HepG2 (cell line): ENCODE results near the gene ELF1. TPM values are rescaled to one million over a fixed set of nuclear protein-coding genes. Genes with fewer than 3 reads are reported as not detected.
"Not testable (repeated sequence)": the region's sequence is repeated elsewhere in the genome, so short reads cannot be mapped to it uniquely, and the experiment has no call there.

Source experiments
- ATAC-seq: fragments of 200-7000 bp; cut with Tn5 transposase; 3 replicates; pipeline ENCODE4 v1.9.1; 2020; ENCODE audit warnings: mild to moderate bottlenecking, moderate library complexity
- BruUV-seq: library from RNA; stranded (reverse); fragments of 400-500 nt; replicated peaks from 2 replicates; lab custom pipeline; 2021; lab: Mats Ljungman, UMichigan
- CTCF ChIA-PET: fragments of 300-600 bp; formaldehyde crosslinking; extraction: SDS; loops from one replicate; lab custom pipeline; 2021; ENCODE audit warnings: low total read pairs, inconsistent platforms, low intra/inter-chr PET ratio; lab: Yijun Ruan, JAX
- POLR2A ChIA-PET: fragments of 350-600 bp; sonication (Branson Sonifier 250); formaldehyde crosslinking; loops from one replicate; lab custom pipeline; 2020; ENCODE audit warnings: antibody characterized with exemption, inconsistent platforms; lab: Yijun Ruan, JAX
- DNase-seq: peaks from one replicate; pipeline ENCODE4 v3.0.0-alpha.2; 2015; ENCODE audit warnings: low spot score
- FAIRE-seq: peaks from 3 replicates; lab custom pipeline; 2011; peaks lifted over from hg19 to GRCh38; lab: Jason Lieb, UNC
- H2AFZ ChIP-seq: one replicate; pipeline ENCODE4 v1.6.1; 2011; ENCODE audit warnings: low read length, inconsistent platforms
- H3K27ac ChIP-seq: fragments of 300-600 bp; 3 replicates; pipeline ENCODE4 v1.8.0; 2011; ENCODE audit warnings: mixed run types, mild to moderate bottlenecking, mixed read lengths, low read length, inconsistent platforms; ENCODE audit not compliant: insufficient read depth; ENCODE audit errors: extremely low read length
- H3K27me3 ChIP-seq, 2 experiments: fragments of 200-600 bp in 1 of 2; 2 replicates in 1 of 2; 3 replicates in 1 of 2; pipeline versions ENCODE4 v1.6.0 to v1.8.0; 2011; ENCODE audit warnings: low read length in 2 of 2, mild to moderate bottlenecking in 2 of 2, moderate library complexity in 2 of 2, inconsistent platforms in 1 of 2; ENCODE audit not compliant: insufficient read depth in 2 of 2, control insufficient read depth in 1 of 2
- H3K36me3 ChIP-seq, 2 experiments: fragments of 200-600 bp in 1 of 2; replicated peaks in 1 of 2; 2 replicates in 1 of 2; 3 replicates in 1 of 2; pipeline versions ENCODE4 v1.5.1 to v1.8.0; 2011; ENCODE audit warnings: low read length in 2 of 2, inconsistent platforms in 1 of 2; ENCODE audit not compliant: insufficient read depth in 2 of 2, control insufficient read depth in 1 of 2
- H3K4me1 ChIP-seq: 2 replicates; pipeline ENCODE4 v1.5.1; 2012; ENCODE audit warnings: low read length, inconsistent platforms; ENCODE audit not compliant: insufficient read depth
- H3K4me2 ChIP-seq: 2 replicates; pipeline ENCODE4 v1.6.0; 2011; ENCODE audit warnings: low read depth, low read length, inconsistent platforms
- H3K4me3 ChIP-seq, 3 experiments: fragments of 200-600 bp in 1 of 3; sonication (generic), shearing (Covaris generic) in 1 of 3; replicated peaks in 1 of 3; 2 replicates each; pipeline ENCODE4 v1.5.1; 2011 to 2016; ENCODE audit warnings: low read length in 3 of 3, inconsistent platforms in 2 of 3, low read depth in 2 of 3, mild to moderate bottlenecking in 2 of 3, control low read depth in 1 of 3, mixed read lengths in 1 of 3; ENCODE audit not compliant: insufficient read depth in 1 of 3
- H3K79me2 ChIP-seq: one replicate; pipeline ENCODE4 v1.6.1; 2011; ENCODE audit warnings: low read length, inconsistent platforms; ENCODE audit not compliant: insufficient read depth
- H3K9ac ChIP-seq: 2 replicates; pipeline ENCODE4 v1.6.0; 2011; ENCODE audit warnings: mild to moderate bottlenecking, low read depth, low read length, inconsistent platforms; ENCODE audit not compliant: insufficient read depth
- H3K9me3 ChIP-seq: 2 replicates; pipeline ENCODE4 v1.5.1; 2012; ENCODE audit warnings: mild to moderate bottlenecking, low read length
- H4K20me1 ChIP-seq: 2 replicates; pipeline ENCODE4 v1.6.0; 2011; ENCODE audit warnings: inconsistent platforms, mild to moderate bottlenecking, low read length, moderate library complexity; ENCODE audit not compliant: insufficient read depth
- NR2F2 ChIP-seq: IDR thresholded peaks from 2 replicates; pipeline ENCODE4 v1.6.1; 2012; ENCODE audit warnings: low read depth, inconsistent platforms, borderline replicate concordance
- ZNF24 ChIP-seq: fragments of 450-650 bp; IDR thresholded peaks from 2 replicates; pipeline ENCODE4 v1.6.1; 2017; ENCODE audit warnings: antibody characterized with exemption, mild to moderate bottlenecking
- WGBS: methylation state at CpG from one replicate; pipeline ENCODE4 v1.1.6; 2017; ENCODE audit warnings: low lambda C conversion rate; 5-methylcytosine and 5-hydroxymethylcytosine counted together
- in situ Hi-C: cut with HindIII; loops from 2 replicates; pipeline ENCODE4 v1.10.0; 2017; ENCODE audit warnings: low pct_unique_long_range_greater_than_20kb; ENCODE audit not compliant: extremely low pct_ligation_motif_present
- intact Hi-C: fragments of 100-400 bp; cut with micrococcal nuclease; formaldehyde crosslinking; loops from one replicate; pipeline ENCODE4 v1.10.0; 2022; ENCODE audit not compliant: unreplicated experiment
- polyA plus RNA-seq, 8 experiments: library from polyadenylated mRNA; depleted of rRNA in 3 of 8; stranded (reverse) in 7 of 8; unstranded in 1 of 8; fragments of >200 nt; fragmentation: Illumina TruSeq in 4 of 8; extraction: Trizol in 4 of 8; gene quantifications; 2 replicates each; pipeline versions ENCODE4 v1.2.1 to v1.2.3, GENCODE V29; 2011 to 2016; ENCODE audit warnings: low read depth in 4 of 8, missing spikeins in 1 of 8, mixed read lengths in 1 of 8; ENCODE audit not compliant: insufficient read depth in 1 of 8
- total RNA-seq, 5 experiments: library from RNA; depleted of rRNA; stranded (reverse); fragments of >200 nt; fragmentation: Illumina TruSeq; extraction: Trizol; gene quantifications; 2 replicates each; pipeline ENCODE4 v1.2.3, GENCODE V29; 2016; ENCODE audit warnings: low read depth in 1 of 5
- TF ChIP-seq, protein P1 (sequence below): sonication (generic); formaldehyde crosslinking; IDR thresholded peaks from 2 replicates; pipeline ENCODE4 v1.5.1; 2020; ENCODE audit warnings: missing genetic modification reagents, mild to moderate bottlenecking, borderline replicate concordance
- TF ChIP-seq, protein P2 (sequence below): sonication (generic); formaldehyde crosslinking; IDR thresholded peaks from 2 replicates; pipeline ENCODE4 v1.5.0; 2020; ENCODE audit warnings: mild to moderate bottlenecking, missing genetic modification reagents

The ELF1 gene
- total and polyA plus RNA-seq, 2 of the 13 experiments (the other 11 are each of a cell fraction or from before 2014, with no cell fraction given), result 24.6 to 71.5 TPM

DNA sequence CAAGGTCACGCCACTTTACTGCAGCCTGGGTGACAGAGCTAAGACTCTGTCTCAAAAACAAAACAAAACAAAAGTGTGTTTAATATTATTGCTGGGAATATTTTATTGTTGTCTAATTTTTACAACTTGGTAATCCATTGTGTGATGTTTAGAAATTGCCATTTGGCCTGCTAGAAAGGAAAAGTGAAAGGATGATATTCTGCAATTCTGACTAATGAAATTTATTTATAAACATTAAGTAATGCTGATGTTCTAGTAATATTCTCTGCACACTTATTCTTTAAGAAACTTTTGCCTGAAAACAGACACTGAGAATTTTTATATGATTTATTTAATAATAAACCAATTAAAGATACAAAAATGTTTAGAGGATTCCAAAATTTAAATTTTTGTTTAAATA is 87.4 kb downstream of the ELF1 start:
- Histone ChIP-seq H3K79me2 (no peaks in the 10 kb centered on the region), H3K9me3 (no peaks in the 10 kb centered on the region), H3K4me2 (no peak overlapping the region), H3K36me3 (peaks cover 9 to 41% of the 10 kb centered on the region in 2 experiments), H3K4me3 (no peak overlapping the region), H3K27ac (no peak overlapping the region), H3K9ac (no peak overlapping the region), H2AFZ (no peak overlapping the region), H4K20me1 (no peaks in the 10 kb centered on the region), H3K27me3 (no peaks in the 10 kb centered on the region; a peak in 1 of 5 replicates), H3K4me1 (no peaks in the 10 kb centered on the region)
- FAIRE-seq (no peak), DNase-seq (no peak), ATAC-seq (no peak)
- no TSS peak for BruUV-seq
- ChIA-PET CTCF (no interaction called here), POLR2A (no interaction called here)
- intact Hi-C loops (no loop called here), in situ Hi-C loops (no loop called here)
- 33% methylated on average over 1 of the region's 1 CpG for WGBS
- TF ChIP-seq NR2F2, result no peak
- no peak for TF ChIP-seq ZNF24
- TF ChIP-seq, protein P1, sequence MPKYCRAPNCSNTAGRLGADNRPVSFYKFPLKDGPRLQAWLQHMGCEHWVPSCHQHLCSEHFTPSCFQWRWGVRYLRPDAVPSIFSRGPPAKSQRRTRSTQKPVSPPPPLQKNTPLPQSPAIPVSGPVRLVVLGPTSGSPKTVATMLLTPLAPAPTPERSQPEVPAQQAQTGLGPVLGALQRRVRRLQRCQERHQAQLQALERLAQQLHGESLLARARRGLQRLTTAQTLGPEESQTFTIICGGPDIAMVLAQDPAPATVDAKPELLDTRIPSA (CRISPR knock-in tag), result no peak

DNA sequence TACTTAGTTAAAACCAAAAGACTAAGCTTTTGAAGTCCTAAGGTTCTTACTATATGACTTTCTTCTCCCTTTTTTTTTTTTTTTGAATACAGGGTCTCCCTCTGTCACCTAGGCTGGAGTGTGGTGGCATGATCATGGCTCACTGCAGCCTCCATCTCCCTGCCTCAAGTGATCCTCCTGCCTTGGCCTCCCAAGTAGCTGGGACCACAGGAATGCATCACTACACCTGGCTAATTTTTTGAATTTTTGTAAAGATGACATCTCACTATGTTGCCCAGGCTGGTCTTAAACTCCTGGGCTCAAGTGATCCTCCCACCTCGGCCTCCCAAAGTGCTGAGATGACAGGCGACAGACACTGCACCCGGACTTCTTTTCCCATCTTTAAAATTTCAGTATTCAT is 89.2 kb downstream of the ELF1 start:
- 94% methylated on average over 3 of the region's 3 CpGs for WGBS
- in situ Hi-C loops, H3K79me2 ChIP-seq, H2AFZ ChIP-seq, POLR2A ChIA-PET, H3K4me3 ChIP-seq, H3K4me2 ChIP-seq, BruUV-seq, CTCF ChIA-PET, FAIRE-seq, H3K27me3 ChIP-seq, H4K20me1 ChIP-seq, DNase-seq, ATAC-seq, H3K4me1 ChIP-seq, H3K27ac ChIP-seq, H3K9me3 ChIP-seq, intact Hi-C loops, H3K9ac ChIP-seq: not testable (repeated sequence)
- TF ChIP-seq, protein P2, sequence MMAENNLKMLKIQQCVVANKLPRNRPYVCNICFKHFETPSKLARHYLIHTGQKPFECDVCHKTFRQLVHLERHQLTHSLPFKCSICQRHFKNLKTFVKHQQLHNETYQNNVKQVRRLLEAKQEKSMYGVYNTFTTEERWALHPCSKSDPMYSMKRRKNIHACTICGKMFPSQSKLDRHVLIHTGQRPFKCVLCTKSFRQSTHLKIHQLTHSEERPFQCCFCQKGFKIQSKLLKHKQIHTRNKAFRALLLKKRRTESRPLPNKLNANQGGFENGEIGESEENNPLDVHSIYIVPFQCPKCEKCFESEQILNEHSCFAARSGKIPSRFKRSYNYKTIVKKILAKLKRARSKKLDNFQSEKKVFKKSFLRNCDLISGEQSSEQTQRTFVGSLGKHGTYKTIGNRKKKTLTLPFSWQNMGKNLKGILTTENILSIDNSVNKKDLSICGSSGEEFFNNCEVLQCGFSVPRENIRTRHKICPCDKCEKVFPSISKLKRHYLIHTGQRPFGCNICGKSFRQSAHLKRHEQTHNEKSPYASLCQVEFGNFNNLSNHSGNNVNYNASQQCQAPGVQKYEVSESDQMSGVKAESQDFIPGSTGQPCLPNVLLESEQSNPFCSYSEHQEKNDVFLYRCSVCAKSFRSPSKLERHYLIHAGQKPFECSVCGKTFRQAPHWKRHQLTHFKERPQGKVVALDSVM, result peak; percentile 54
- peaks cover 5 to 35% of the 10 kb centered on the region in 2 experiments for H3K36me3 ChIP-seq
